Body of pancreas (tissue), 4 donors: ENCODE data around the gene FAM193A. TPM values are rescaled to one million over a fixed set of nuclear protein-coding genes. Genes with fewer than 3 reads are reported as not detected.
A peak's percentile ranks its signal among the peaks of the same experiment; 100 is the strongest.
"Not testable (repeated sequence)": the region's sequence is repeated elsewhere in the genome, so short reads cannot be mapped to it uniquely, and the experiment has no call there.

Source experiments
- ATAC-seq: fragments of 150-250 bp; one replicate; pipeline ENCODE4 v1.9.1; 2016
- DNase-seq, 4 donors: peaks; one replicate each; pipeline ENCODE4 v3.0.0-alpha.2; 2019
- H3K27ac ChIP-seq, 4 donors: fragments of 200-600 bp; sonication (generic); 1 replicate in 3 of 4; 2 replicates in 1 of 4; pipeline versions ENCODE4 v1.5.1 to v1.6.1; 2016 to 2019; ENCODE audit warnings: mild to moderate bottlenecking in 1 of 4, mixed read lengths in 1 of 4, moderate library complexity in 1 of 4
- H3K27me3 ChIP-seq, 2 donors: fragments of 200-600 bp; sonication (generic); one replicate each; pipeline ENCODE4 v1.6.0; 2016; ENCODE audit warnings: mild to moderate bottlenecking in 1 of 2
- H3K36me3 ChIP-seq, 2 donors: fragments of 200-600 bp; sonication (generic); replicated peaks in 1 of 2; 2 replicates each; pipeline ENCODE4 v1.5.1; 2016; ENCODE audit warnings: low read depth in 2 of 2; ENCODE audit not compliant: insufficient read depth in 1 of 2
- H3K4me1 ChIP-seq: fragments of 200-600 bp; sonication (generic); one replicate; pipeline ENCODE4 v1.6.0; 2016
- H3K4me3 ChIP-seq, 2 donors: fragments of 200-600 bp; sonication (generic); 1 replicate in 1 of 2; 2 replicates in 1 of 2; pipeline ENCODE4 v1.5.1; 2016 to 2019
- H3K9me3 ChIP-seq, 3 donors: fragments of 200-600 bp; sonication (generic); 1 replicate in 2 of 3; 2 replicates in 1 of 3; pipeline ENCODE4 v1.5.1; 2016
- POLR2A ChIP-seq, 3 donors: fragments of 450-650 bp; IDR thresholded peaks; one replicate each; pipeline ENCODE4 v1.6.1; 2016; ENCODE audit warnings: antibody characterized with exemption in 3 of 3, mild to moderate bottlenecking in 2 of 3
- WGBS, 2 donors: methylation state at CpG; one replicate each; pipeline ENCODE4 v1.1.5; 2017; 5-methylcytosine and 5-hydroxymethylcytosine counted together
- intact Hi-C: fragments of 100-400 bp; cut with DNase I; formaldehyde crosslinking; loops from one replicate; pipeline ENCODE4 v1.15.1; 2023
- total RNA-seq, 2 donors: library from RNA; depleted of rRNA; stranded (reverse); fragments of >200 nt; gene quantifications; one replicate each; pipeline ENCODE4 v1.1.0, GENCODE V29; 2016
- TF ChIP-seq, protein P1 (sequence below), 7 experiments: fragments of 450-650 bp in 4 of 7; fragments of 200-600 bp in 3 of 7; sonication (generic) in 3 of 7; IDR thresholded peaks; one replicate each; pipeline ENCODE4 v1.5.1; 2016 to 2019; ENCODE audit warnings: antibody characterized with exemption in 7 of 7

FAM193A gene
- total RNA-seq, 2 donors from 2014 or later, result 14.8 to 22.7 TPM

DNA sequence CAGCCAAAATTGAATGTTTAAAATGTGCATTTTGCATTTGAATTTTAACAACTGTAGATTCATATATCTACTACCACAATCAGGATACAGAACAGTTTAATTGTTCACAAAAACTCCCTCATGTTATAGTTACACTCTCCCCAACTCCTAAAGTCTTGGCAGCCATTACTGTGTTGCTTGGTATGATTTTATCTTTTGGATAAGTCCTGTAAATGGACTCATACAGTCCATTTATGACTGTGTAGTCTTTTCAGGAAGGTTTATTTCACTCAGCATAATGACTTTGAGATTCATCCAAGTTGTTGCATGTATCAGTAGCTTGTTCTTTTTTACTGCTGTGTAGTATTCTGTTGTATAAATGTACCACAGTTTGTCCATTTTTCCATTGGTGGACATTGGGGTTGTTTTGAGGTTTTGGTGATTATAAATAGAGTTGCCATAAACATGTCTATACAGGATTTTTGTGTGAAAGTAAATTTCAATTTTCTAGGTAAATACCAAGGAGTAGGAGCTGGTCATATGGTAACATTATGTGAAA is 9.9 kb downstream of the FAM193A start:
- no peak for TF ChIP-seq POLR2A (IDR thresholded peaks at IDR 0.05)
- TF ChIP-seq, protein P1, sequence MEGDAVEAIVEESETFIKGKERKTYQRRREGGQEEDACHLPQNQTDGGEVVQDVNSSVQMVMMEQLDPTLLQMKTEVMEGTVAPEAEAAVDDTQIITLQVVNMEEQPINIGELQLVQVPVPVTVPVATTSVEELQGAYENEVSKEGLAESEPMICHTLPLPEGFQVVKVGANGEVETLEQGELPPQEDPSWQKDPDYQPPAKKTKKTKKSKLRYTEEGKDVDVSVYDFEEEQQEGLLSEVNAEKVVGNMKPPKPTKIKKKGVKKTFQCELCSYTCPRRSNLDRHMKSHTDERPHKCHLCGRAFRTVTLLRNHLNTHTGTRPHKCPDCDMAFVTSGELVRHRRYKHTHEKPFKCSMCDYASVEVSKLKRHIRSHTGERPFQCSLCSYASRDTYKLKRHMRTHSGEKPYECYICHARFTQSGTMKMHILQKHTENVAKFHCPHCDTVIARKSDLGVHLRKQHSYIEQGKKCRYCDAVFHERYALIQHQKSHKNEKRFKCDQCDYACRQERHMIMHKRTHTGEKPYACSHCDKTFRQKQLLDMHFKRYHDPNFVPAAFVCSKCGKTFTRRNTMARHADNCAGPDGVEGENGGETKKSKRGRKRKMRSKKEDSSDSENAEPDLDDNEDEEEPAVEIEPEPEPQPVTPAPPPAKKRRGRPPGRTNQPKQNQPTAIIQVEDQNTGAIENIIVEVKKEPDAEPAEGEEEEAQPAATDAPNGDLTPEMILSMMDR (IDR thresholded peaks at IDR 0.05), result no peak
- no peaks in the 10 kb centered on the region for H3K36me3 ChIP-seq
- no peak for DNase-seq
- H3K4me1 ChIP-seq, result peaks cover 14% of the 10 kb centered on the region
- no peak for ATAC-seq
- H3K27ac ChIP-seq, result no peak overlapping the region
- no peaks in the 10 kb centered on the region for H3K9me3 ChIP-seq
- H3K27me3 ChIP-seq, result no peaks in the 10 kb centered on the region
- intact Hi-C loops, result no loop called here
- H3K4me3 ChIP-seq, result no peak overlapping the region

GRCh38 chr4:2546961-2547691 is 10.7 kb downstream of the FAM193A start:
- H3K36me3 ChIP-seq, intact Hi-C loops, H3K27ac ChIP-seq, H3K4me1 ChIP-seq, H3K9me3 ChIP-seq, DNase-seq, H3K4me3 ChIP-seq, ATAC-seq, H3K27me3 ChIP-seq: not testable (repeated sequence)
- WGBS, 2 donors, result 95 to 97% methylated on average over 15 to 16 of the region's 16 CpGs

DNA sequence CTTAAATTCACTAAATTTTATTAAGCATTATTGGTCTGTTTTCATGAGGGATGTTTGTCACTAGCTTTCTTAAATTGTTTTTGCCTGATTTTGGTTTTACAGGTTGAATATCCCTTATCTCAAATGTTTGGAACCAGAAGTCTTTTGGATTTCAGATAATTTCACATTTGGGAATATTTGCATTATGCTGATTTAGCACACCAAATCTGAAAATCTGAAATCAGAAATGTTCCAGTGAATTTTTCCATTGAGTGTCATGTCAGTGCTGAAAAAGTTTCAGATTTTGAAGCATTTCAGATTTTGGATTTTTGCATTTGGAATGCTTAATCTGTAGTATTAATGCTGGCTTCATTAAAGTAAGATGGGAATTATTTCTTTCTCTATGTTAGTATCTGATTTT is 14.7 kb downstream of the FAM193A start:
- DNase-seq (no peak), ATAC-seq (no peak)
- Histone ChIP-seq H3K4me1 (no peaks in the 10 kb centered on the region), H3K4me3 (no peak overlapping the region), H3K36me3 (no peaks in the 10 kb centered on the region), H3K27ac (no peak overlapping the region), H3K9me3 (no peaks in the 10 kb centered on the region), H3K27me3 (no peaks in the 10 kb centered on the region)
- intact Hi-C loops, result no loop called here
- TF ChIP-seq, protein P1 (IDR thresholded peaks at IDR 0.05), result no peak
- no peak for TF ChIP-seq POLR2A (IDR thresholded peaks at IDR 0.05)

DNA sequence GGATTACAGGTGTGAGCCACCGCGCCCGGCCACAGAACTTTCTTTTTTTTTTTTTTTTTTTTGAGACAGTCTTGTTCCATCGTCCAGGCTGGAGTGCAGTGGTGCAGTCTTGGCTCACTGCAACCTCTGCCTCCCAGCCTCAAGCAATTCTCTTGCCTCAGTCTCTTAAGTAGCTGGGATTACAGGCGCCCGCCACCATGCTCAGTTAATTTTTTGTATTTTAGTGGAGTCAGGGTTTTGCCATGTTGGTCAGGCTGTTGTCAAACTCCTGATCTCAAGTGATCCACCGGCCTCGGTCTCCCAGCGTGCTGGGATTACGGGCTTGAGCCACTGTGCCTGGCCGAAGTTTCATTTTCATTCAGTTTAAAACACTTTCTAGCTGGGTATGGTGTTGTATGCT is 16.4 kb downstream of the FAM193A start:
- H3K9me3 ChIP-seq, result no peaks in the 10 kb centered on the region
- ATAC-seq (no peak), DNase-seq (peak in 1 of 4 donors; percentile 1)
- no peaks in the 10 kb centered on the region for H3K36me3 ChIP-seq
- intact Hi-C loops, result no loop called here
- TF ChIP-seq, protein P1 (IDR thresholded peaks at IDR 0.05), result no peak
- TF ChIP-seq POLR2A (IDR thresholded peaks at IDR 0.05), result no peak
- WGBS, 2 donors, result 96 to 98% methylated on average over 4 to 11 of the region's 11 CpGs
- no peak overlapping the region for H3K4me3 ChIP-seq
- H3K4me1 ChIP-seq, result no peaks in the 10 kb centered on the region
- no peak overlapping the region for H3K27ac ChIP-seq
- no peaks in the 10 kb centered on the region for H3K27me3 ChIP-seq

DNA sequence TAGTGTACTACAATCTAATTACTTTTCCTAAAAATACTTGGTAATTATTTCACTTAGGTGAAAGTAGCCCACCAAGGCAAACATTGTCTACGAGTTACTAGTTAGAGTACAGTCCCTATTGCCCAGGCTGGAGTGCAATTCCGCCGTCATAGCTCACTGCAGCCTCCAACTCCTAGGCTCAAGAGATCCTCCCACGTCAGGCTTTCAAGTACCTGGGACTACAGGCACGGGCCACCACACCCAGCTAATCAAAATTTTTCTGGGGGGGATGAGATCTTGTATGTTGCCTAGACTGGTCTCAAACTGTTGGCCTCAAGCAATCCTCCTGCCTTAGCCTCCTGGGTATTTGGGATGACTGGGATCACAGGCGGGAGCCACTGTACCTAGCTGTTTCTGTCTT is 21.9 kb downstream of the FAM193A start:
- DNase-seq (no peak), ATAC-seq (no peak)
- H3K27ac ChIP-seq, result no peak overlapping the region
- no peak overlapping the region for H3K4me3 ChIP-seq
- no peak for TF ChIP-seq POLR2A (IDR thresholded peaks at IDR 0.05)
- TF ChIP-seq, protein P1 (IDR thresholded peaks at IDR 0.05), result no peak
- no peaks in the 10 kb centered on the region for H3K27me3 ChIP-seq
- intact Hi-C loops, result no loop called here
- no peaks in the 10 kb centered on the region for H3K36me3 ChIP-seq
- H3K9me3 ChIP-seq, result no peaks in the 10 kb centered on the region
- H3K4me1 ChIP-seq, result peaks cover 4% of the 10 kb centered on the region
- 89 to 90% methylated on average over 4 to 6 of the region's 6 CpGs for WGBS, 2 donors
